ENCODE results near the gene LYPD6B. TPM values are rescaled to one million over a fixed set of nuclear protein-coding genes. Genes with fewer than 3 reads are reported as not detected.

Gene LYPD6B
- total RNA-seq, 1 donor from 2014 or later, result 1.1 TPM

DNA sequence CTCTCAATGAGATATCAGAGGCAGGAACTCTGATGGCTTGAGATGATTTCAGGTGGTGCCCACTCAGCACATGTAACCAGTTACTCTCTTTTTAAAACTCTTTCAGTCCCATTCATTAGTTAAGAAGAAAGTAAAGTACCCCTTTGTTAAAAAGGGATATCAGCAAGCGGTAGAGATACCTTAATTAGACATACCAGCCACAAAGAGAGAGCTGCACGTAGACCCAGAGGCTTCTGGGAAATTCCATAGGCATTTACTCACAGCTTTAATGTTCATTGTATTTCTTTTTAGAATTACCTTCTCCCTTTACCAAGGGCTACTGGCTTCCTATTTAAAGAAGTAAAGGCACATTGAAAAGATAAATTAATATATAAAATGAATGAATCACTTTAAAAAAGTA is 63.3 kb downstream of the LYPD6B start:
- DNase-seq (ENCODE audit: low read depth), result no peak
- TF ChIP-seq, protein P1, sequence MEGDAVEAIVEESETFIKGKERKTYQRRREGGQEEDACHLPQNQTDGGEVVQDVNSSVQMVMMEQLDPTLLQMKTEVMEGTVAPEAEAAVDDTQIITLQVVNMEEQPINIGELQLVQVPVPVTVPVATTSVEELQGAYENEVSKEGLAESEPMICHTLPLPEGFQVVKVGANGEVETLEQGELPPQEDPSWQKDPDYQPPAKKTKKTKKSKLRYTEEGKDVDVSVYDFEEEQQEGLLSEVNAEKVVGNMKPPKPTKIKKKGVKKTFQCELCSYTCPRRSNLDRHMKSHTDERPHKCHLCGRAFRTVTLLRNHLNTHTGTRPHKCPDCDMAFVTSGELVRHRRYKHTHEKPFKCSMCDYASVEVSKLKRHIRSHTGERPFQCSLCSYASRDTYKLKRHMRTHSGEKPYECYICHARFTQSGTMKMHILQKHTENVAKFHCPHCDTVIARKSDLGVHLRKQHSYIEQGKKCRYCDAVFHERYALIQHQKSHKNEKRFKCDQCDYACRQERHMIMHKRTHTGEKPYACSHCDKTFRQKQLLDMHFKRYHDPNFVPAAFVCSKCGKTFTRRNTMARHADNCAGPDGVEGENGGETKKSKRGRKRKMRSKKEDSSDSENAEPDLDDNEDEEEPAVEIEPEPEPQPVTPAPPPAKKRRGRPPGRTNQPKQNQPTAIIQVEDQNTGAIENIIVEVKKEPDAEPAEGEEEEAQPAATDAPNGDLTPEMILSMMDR (conservative IDR thresholded peaks at IDR 0.05; ENCODE audit: low read depth, low read length), result no peak
- no peak overlapping the region for H3K4me3 ChIP-seq (ENCODE audit: low read depth, low read length)

DNA sequence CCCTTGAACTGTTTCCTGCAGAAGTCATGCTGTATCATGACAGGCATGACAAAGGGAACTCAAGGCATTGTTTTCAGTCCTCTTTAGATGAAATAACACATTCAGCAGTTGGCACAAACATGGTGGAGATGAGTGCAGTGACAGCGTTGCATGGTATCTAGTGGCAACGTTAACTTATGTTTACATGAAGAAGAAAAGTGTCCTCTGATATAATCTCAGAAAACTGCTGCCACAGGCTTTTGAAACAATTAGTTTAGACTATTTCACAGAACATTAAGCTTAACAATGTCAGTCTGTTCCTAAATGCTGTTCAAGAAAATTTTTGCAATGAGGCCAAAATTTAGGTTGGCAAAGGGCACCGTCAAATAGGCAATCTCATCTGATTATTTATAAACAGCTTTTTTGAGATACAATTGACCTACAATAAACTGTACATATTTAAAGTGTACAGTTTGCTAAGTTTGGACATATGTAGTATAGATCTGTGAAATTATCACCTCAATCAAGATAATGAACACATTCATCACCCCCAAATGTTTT is 64.7 kb downstream of the LYPD6B start:
- H3K4me3 ChIP-seq (ENCODE audit: low read depth, low read length), result no peak overlapping the region
- TF ChIP-seq, protein P1 (conservative IDR thresholded peaks at IDR 0.05; ENCODE audit: low read depth, low read length), result no peak
- no peak for DNase-seq (ENCODE audit: low read depth)

DNA sequence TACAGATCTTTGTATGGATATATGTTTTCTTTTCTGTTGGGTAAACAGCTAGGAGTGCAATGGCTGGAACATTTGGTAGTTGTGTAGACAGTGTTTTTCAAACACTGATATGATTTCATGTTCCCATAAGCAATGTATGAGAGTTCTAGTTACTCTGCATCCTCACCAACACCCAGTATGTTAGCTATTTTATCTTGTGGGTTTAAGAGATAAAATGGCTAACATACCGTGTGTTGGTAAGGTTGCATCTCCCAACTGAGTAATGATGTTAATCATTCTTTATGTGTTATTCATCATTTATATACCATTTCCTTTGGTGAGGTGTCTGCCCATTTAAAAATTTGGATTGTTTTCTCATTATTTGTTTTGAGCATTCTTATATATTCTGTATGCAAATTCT is 65.7 kb downstream of the LYPD6B start:
- no peak overlapping the region for H3K4me3 ChIP-seq (ENCODE audit: low read depth, low read length)
- TF ChIP-seq, protein P1 (conservative IDR thresholded peaks at IDR 0.05; ENCODE audit: low read depth, low read length), result no peak
- DNase-seq (ENCODE audit: low read depth), result no peak

DNA sequence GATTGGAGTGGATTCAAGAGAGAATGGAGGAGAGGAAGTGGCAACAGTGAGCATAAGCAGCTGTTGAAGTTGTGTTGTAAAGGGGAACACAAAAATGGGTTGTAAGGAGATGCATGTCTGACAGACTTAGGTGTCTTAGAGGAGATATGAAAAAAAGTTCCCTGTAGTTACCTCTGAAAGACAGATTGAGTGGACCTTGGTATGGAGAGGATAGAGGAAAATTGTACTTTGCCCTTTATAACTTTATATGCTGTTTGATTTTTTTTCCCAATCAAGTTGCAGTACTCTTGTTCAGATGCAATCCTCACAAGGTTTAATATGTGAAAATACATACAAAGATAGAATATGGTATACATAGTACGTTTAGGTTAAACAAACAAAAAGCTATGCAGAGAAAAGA is 73.6 kb downstream of the LYPD6B start:
- no peak for DNase-seq (ENCODE audit: low read depth)

DNA sequence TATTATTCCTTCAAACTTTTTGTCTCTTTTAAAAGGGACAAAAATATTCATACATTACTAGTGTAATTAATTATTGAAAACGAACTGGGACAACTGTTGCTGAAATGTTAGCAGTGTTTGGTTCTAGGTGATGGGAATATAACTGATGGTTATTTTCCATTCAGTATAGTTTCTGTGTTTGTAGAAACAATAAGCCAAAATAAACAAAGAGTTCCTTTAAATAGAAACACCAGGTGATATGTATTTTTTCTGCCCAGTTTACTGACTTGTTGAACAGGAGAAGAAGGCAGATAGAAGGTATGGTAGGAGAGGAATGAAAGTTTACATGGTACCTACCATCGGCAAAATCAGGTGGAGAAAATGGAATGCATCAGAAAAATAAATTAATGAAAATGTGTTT is 74.2 kb downstream of the LYPD6B start:
- no peak overlapping the region for H3K4me3 ChIP-seq (ENCODE audit: low read depth, low read length)
- TF ChIP-seq, protein P1 (conservative IDR thresholded peaks at IDR 0.05; ENCODE audit: low read depth, low read length), result no peak
- no peak for DNase-seq (ENCODE audit: low read depth)

More for the DNA sequence above, 73.6 kb downstream of the LYPD6B start:
- TF ChIP-seq, protein P1 (conservative IDR thresholded peaks at IDR 0.05; ENCODE audit: low read depth, low read length), result no peak
- no peak overlapping the region for H3K4me3 ChIP-seq (ENCODE audit: low read depth, low read length)

DNA sequence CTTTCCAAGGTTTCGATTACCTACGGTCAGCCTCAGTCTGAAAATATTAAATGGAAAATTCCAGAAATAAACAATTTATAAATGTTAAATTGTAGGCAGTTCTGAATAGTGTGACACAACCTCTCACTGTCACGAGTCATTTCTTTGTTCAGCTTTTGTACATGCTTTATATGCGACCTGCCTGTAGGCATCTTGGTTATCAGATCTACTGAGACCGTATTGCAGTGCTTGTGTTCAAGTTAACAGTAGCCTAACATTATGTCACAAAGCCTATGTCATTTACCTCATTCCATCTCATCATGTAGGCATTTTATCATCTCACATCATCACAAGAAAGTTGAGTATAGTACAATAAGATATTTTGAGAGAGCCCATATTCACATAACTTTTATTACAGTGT is 77.3 kb downstream of the LYPD6B start:
- no peak for DNase-seq (ENCODE audit: low read depth)
- TF ChIP-seq, protein P1 (conservative IDR thresholded peaks at IDR 0.05; ENCODE audit: low read depth, low read length), result no peak
- no peak overlapping the region for H3K4me3 ChIP-seq (ENCODE audit: low read depth, low read length)

DNA sequence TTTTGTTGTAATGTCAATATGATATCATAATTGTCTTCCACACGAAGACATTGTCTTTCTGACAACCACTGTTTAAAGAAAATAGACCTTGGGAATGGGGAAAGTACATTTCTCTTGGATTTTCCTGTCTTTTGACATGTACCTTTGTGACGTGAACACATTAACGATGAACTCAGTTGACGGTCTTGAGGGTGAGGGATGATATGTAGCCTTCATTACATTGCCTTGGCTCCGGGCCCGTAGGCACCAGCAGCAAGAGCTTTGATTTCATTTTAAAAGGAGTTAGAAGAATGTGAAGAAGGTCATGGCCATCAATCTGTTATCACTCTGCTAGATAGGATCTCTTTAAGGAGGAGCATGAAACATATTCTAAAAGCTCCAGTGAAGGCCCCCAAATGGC is 80.9 kb downstream of the LYPD6B start:
- DNase-seq (ENCODE audit: low read depth), result no peak
- TF ChIP-seq, protein P1 (conservative IDR thresholded peaks at IDR 0.05; ENCODE audit: low read depth, low read length), result no peak
- no peak overlapping the region for H3K4me3 ChIP-seq (ENCODE audit: low read depth, low read length)
